ENCODE measurements around the gene KRTCAP2.
"Not testable (repeated sequence)": the region's sequence is repeated elsewhere in the genome, so short reads cannot be mapped to it uniquely, and the experiment has no call there.

The KRTCAP2 gene

DNA sequence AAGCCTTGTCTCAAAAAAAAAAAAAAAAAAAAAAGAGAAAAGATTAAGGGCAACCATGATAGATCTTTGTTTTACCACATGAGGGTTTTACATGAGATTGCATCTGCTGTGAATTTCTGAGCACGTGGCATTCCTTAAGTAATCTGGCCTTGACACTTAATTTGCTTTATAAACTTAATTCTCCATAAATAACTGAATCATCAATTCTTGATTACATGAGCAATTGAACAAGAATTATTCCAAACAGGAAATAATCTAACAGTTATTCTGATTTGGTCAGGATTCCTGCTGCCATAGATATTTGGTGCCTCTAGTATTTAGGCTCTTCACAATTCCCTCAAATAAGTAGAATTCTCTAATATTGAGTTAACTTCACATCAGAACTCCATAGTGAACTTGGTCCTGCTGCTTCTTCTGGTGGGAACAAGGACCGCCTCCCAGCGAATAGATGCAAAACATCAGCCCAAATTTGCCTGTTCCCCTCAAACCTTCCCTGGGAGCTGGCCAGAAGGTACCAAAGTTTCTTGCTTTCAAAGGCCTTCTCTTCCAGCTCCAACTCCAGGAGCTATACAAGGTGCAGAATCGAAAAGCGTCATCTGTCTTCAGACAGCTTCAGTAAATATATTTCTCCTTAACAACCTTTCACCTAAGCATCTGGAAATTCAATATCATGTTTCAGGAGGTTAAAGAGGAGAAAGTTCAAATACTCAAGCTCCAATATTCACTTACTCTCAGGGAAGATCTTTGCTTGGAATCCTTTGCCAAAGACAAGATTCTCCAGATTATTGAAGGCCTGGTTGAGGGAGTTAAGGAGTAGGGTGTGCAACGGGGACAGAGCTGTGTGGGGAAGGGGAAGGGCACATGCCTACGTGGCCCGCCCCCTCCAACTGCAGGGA lies 1.0 kb downstream of the KRTCAP2 start:
- ATAC-seq (replicated peaks) (peak; percentile 32 to 39), DNase-seq (no peak)
- Mint-ChIP-seq H3K27ac (peak overlapping the region; percentile 98), H3K4me3 (peak overlapping the region; percentile 93 to 99), H3K9me3 (no peaks in the 10 kb centered on the region), H3K27me3 (peaks cover 0 to 5% of the 10 kb centered on the region in 2 donors), H3K4me1 (peaks cover 42 to 64% of the 10 kb centered on the region in 2 donors), H3K36me3 (peaks cover 16 to 21% of the 10 kb centered on the region in 2 donors)

DNA sequence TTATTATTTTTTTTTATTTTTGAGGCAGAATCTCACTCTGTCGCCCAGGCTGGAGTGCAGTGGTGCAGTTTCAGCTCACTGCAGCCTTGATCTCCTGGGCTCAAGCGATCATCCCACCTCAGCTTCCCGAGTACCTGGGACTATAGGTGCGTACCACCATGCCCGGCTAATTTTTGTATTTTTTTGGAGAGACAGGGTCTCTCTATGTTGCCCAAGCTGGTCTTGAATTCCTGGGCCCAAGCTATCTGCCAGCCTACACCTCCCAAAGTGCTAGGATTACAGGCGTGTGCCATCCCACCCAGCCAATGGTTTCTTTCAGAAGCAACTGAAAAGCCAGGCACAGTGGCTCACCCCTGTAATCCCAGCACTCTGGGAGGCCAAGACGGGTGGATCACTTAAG lies 2.3 kb downstream of the KRTCAP2 start:
- H3K9me3 Mint-ChIP-seq: no peaks in the 10 kb centered on the region
- no peak overlapping the region for H3K27ac Mint-ChIP-seq
- ATAC-seq (replicated peaks) (no peak), DNase-seq (no peak)
- peaks cover 16 to 21% of the 10 kb centered on the region in 2 donors for H3K36me3 Mint-ChIP-seq
- no peak overlapping the region for H3K4me3 Mint-ChIP-seq
- peaks cover 0 to 5% of the 10 kb centered on the region in 2 donors for H3K27me3 Mint-ChIP-seq
- H3K4me1 Mint-ChIP-seq: peaks cover 38 to 61% of the 10 kb centered on the region in 2 donors

DNA sequence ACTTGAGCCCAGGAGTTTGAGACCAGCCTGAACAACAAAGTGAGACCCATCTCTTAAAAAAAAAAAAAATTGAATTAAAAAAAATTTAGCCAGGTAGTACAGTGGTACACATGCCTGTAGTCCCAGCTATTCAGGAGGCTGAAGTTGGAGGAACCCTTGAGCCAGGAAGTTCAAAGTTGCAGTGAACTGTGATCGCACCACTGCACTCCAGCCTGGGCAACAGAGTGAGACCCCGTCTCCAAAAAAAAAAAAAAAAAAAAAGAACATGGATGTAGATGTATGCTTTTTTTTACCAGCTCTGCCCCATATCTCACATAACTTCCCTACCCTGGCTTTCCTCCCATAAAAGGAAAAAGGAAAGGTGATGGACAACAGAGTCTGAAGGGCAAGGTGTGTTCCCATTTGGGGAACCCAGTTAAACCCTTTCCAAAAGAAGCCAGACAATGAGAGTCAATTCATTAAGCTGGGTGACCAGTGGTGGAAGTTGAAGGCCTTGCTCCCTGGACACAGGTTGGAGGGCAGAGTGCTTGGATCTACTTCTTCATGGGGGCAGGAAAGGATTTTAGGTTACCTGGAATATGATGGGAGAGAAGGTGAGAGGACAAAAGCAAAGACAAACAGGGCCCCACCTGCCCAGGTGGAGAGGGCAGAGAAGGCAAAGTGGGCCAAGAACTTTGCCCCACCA lies 2.9 kb downstream of the KRTCAP2 start:
- Mint-ChIP-seq H3K4me1 (peaks cover 38 to 61% of the 10 kb centered on the region in 2 donors), H3K4me3 (no peak overlapping the region)
- DNase-seq: no peak

GRCh38 chr1:155169541-155169940 lies 3.6 kb downstream of the KRTCAP2 start:
- Mint-ChIP-seq H3K27me3 (peaks cover 0 to 5% of the 10 kb centered on the region in 2 donors), H3K9me3 (no peaks in the 10 kb centered on the region), H3K36me3 (peaks cover 16 to 21% of the 10 kb centered on the region in 2 donors), H3K4me3 (no peak overlapping the region), H3K4me1 (peaks cover 34 to 56% of the 10 kb centered on the region in 2 donors), H3K27ac (peak overlapping the region; percentile 27)
- DNase-seq (no peak), ATAC-seq (replicated peaks) (no peak)

More for the DNA sequence above, 2.9 kb downstream of the KRTCAP2 start:
- ATAC-seq (replicated peaks): no peak
- no peak overlapping the region for H3K27ac Mint-ChIP-seq
- H3K27me3 Mint-ChIP-seq: peaks cover 0 to 5% of the 10 kb centered on the region in 2 donors
- H3K36me3 Mint-ChIP-seq: peaks cover 16 to 21% of the 10 kb centered on the region in 2 donors
- H3K9me3 Mint-ChIP-seq: no peaks in the 10 kb centered on the region

GRCh38 chr1:155168456-155169210 lies 4.5 kb downstream of the KRTCAP2 start:
- DNase-seq: no peak
- Mint-ChIP-seq H3K9me3 (no peaks in the 10 kb centered on the region), H3K27ac (no peak overlapping the region), H3K4me1 (peaks cover 29 to 47% of the 10 kb centered on the region in 2 donors), H3K4me3 (no peak overlapping the region), H3K36me3 (peaks cover 16 to 21% of the 10 kb centered on the region in 2 donors), H3K27me3 (no peaks in the 10 kb centered on the region)
- ATAC-seq (replicated peaks): no peak

DNA sequence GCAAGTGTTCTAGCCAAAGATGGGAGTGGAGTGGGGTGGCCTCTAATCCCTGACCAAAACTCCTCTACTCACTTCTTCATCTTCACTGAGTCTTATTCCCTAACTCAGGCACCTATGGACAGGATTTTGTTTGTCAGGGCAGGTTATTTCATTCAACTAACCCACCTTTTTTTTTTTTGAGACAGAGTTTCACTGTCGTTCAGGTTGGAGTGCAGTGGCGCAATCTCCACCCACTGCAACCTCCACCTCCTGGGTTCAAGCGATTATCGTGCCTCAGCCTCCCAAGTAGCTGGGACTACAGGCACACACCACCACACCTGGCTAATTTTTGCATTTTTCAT lies 5.0 kb downstream of the KRTCAP2 start:
- Mint-ChIP-seq H3K36me3 (peaks cover 15 to 21% of the 10 kb centered on the region in 2 donors), H3K4me3 (peak overlapping the region in 1 of 2 donors; percentile 86), H3K4me1 (peaks cover 24 to 41% of the 10 kb centered on the region in 2 donors)
- H3K27ac Mint-ChIP-seq; ATAC-seq (replicated peaks); H3K27me3 Mint-ChIP-seq; DNase-seq; H3K9me3 Mint-ChIP-seq: not testable (repeated sequence)

GRCh38 chr1:155167166-155168104 lies 5.7 kb downstream of the KRTCAP2 start:
- H3K27ac Mint-ChIP-seq: peak overlapping the region; percentile 93
- H3K27me3 Mint-ChIP-seq: no peaks in the 10 kb centered on the region
- ATAC-seq (replicated peaks): peak; percentile 87 to 89
- peaks cover 13 to 21% of the 10 kb centered on the region in 2 donors for H3K36me3 Mint-ChIP-seq
- peaks cover 22 to 36% of the 10 kb centered on the region in 2 donors for H3K4me1 Mint-ChIP-seq
- DNase-seq: peak; percentile 79
- H3K9me3 Mint-ChIP-seq: no peaks in the 10 kb centered on the region
- peak overlapping the region; percentile 80 to 86 for H3K4me3 Mint-ChIP-seq

GRCh38 chr1:155166471-155167165 lies 6.5 kb downstream of the KRTCAP2 start:
- no peak for DNase-seq
- no peaks in the 10 kb centered on the region for H3K27me3 Mint-ChIP-seq
- ATAC-seq (replicated peaks): peak; percentile 31 to 34
- H3K9me3 Mint-ChIP-seq: no peaks in the 10 kb centered on the region
- peaks cover 18 to 28% of the 10 kb centered on the region in 2 donors for H3K4me1 Mint-ChIP-seq
- peaks cover 13 to 17% of the 10 kb centered on the region in 2 donors for H3K36me3 Mint-ChIP-seq
- peak overlapping the region; percentile 79 for H3K27ac Mint-ChIP-seq
- peak overlapping the region; percentile 80 to 86 for H3K4me3 Mint-ChIP-seq

DNA sequence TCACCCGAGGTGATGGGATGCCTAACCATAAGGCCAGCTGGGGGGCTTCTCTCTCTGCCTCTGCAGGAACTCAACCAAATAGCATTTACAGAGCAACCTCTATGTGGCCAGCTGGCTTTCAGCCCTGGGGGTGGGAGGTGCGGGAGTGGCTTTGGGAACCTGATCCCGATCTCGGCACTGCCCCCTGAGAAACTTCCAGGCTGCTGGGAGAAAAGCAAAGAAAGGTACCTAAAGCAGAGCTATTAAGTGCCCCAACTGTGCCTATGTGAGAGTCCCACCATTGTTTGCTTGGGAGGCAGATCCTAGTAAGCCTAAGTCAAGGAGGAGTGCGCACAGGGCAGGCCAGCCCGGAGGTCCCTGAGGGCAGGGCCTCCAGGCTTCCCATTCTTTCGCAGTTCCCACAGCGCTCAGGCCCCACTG lies 7.0 kb downstream of the KRTCAP2 start:
- no peak overlapping the region for H3K27ac Mint-ChIP-seq
- ATAC-seq (replicated peaks): no peak
- H3K27me3 Mint-ChIP-seq: no peaks in the 10 kb centered on the region
- H3K9me3 Mint-ChIP-seq: no peaks in the 10 kb centered on the region
- peaks cover 18 to 22% of the 10 kb centered on the region in 2 donors for H3K4me1 Mint-ChIP-seq
- peaks cover 13 to 17% of the 10 kb centered on the region in 2 donors for H3K36me3 Mint-ChIP-seq
- H3K4me3 Mint-ChIP-seq: peak overlapping the region in 1 of 2 donors; percentile 80
- no peak for DNase-seq

DNA sequence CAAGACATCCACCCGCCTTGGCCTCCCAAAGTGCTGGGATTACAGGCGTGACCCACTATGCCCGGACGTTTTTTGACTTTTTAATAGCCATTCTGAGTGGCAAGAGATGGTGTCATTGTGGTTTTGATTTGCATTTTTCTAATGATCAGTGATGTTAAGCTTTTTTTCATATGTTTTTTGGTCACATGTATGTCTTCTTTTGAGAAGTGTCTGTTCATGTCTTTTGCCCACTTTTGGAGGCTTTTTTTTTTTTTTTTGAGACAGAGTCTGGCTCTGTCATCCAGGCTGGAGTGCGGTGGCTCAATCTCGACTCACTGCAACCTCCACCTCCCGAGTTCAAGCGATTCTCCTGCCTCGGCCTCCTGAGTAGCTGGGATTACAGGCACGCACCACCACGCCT lies 8.5 kb downstream of the KRTCAP2 start:
- ATAC-seq (replicated peaks); DNase-seq; H3K27ac Mint-ChIP-seq; H3K9me3 Mint-ChIP-seq; H3K4me3 Mint-ChIP-seq; H3K27me3 Mint-ChIP-seq: not testable (repeated sequence)
- peaks cover 17 to 21% of the 10 kb centered on the region in 2 donors for H3K4me1 Mint-ChIP-seq
- peaks cover 7 to 10% of the 10 kb centered on the region in 2 donors for H3K36me3 Mint-ChIP-seq

DNA sequence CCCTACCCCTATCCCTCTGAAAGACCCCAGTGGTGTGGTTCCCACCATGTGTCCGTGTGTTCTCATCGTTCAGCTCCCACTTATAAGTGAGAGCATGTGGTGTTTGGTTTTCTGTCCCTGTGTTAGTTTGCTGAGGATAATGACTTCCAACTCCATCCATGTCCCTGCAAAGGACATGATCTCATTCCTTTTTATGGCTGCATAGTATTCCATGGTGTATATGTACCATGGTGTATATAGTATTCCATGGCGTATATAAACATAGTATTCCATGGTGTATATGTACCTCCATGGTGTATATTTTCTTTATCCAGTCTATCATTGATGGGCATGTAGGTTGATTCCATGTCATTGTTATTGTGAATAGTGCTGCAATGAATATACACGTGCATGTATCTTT lies 9.3 kb downstream of the KRTCAP2 start:
- not testable (repeated sequence) for DNase-seq; ATAC-seq (replicated peaks); H3K9me3 Mint-ChIP-seq; H3K4me3 Mint-ChIP-seq; H3K27me3 Mint-ChIP-seq; H3K27ac Mint-ChIP-seq; H3K36me3 Mint-ChIP-seq
- H3K4me1 Mint-ChIP-seq: peaks cover 14 to 21% of the 10 kb centered on the region in 2 donors

DNA sequence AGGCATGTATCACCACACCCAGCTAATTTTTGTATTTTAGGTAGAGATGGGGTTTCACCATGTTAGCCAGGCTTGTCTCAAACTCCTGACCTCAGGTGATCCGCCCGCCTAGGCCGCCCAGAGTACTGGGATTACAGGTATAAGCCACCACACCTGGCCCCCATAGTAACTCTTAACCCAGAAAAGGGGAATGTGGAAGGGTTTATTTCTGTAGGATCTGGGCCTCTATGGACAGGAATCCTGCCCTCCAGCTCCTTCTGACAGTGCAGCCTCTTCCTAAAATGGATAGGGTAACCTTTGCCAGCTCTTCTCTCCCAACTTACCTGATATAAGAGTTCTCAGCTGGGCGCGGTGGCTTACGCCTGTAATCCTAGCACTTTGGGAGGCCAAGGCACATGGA lies 10.5 kb downstream of the KRTCAP2 start:
- H3K9me3 Mint-ChIP-seq; DNase-seq; H3K4me3 Mint-ChIP-seq; ATAC-seq (replicated peaks); H3K36me3 Mint-ChIP-seq; H3K27me3 Mint-ChIP-seq: not testable (repeated sequence)
- Mint-ChIP-seq H3K27ac (peak overlapping the region; percentile 31), H3K4me1 (peaks cover 9 to 15% of the 10 kb centered on the region in 2 donors)

DNA sequence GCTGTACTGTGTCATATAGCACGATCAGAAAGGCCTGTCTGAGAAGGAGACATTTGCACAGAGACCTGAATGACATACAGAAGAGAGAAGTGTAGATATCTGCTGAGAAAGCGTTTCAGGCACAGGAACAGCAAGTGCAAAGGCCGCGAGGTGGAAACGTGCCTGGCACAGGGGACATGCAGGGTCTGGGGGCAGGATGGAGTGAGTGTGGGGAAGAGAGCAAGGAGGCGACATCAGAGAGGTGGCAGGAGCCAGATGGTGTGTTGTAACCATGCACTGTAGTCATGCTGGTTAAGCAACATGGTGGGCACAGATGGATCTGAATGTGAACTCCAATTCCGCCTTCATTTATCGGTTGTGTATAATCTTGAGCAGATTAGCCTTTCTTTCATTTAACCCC lies 13.0 kb downstream of the KRTCAP2 start:
- H3K27me3 Mint-ChIP-seq: no peaks in the 10 kb centered on the region
- H3K27ac Mint-ChIP-seq: no peak overlapping the region

More for the DNA sequence above, 13.0 kb downstream of the KRTCAP2 start:
- ATAC-seq (replicated peaks) (no peak), DNase-seq (no peak)
- Mint-ChIP-seq H3K4me1 (no peaks in the 10 kb centered on the region), H3K9me3 (peaks cover 0 to 3% of the 10 kb centered on the region in 2 donors), H3K4me3 (no peak overlapping the region), H3K36me3 (no peaks in the 10 kb centered on the region)
